Mesenchymal stem cell (in vitro differentiated cells and primary cell): ENCODE measurements around the gene ZNF341.

Source experiments
- DNase-seq: peaks from one replicate; pipeline ENCODE4 v3.0.0-alpha.2; 2013
- H2AFZ ChIP-seq: one replicate; pipeline ENCODE4 v1.6.1; 2013; ENCODE audit warnings: low read depth, mild to moderate bottlenecking, control low read depth, inconsistent platforms, low read length, moderate library complexity
- H2AK5ac ChIP-seq: 2 replicates; pipeline ENCODE4 v1.6.1; 2013; ENCODE audit warnings: low read length, moderate library complexity, mild to moderate bottlenecking, inconsistent platforms; ENCODE audit not compliant: severe bottlenecking
- H2BK120ac ChIP-seq: one replicate; pipeline ENCODE4 v1.6.1; 2013; ENCODE audit warnings: low read depth, mild to moderate bottlenecking, inconsistent platforms, low read length, moderate library complexity
- H2BK12ac ChIP-seq, 2 experiments: one replicate each; pipeline ENCODE4 v1.6.1; 2013; ENCODE audit warnings: inconsistent platforms in 2 of 2, low read length in 2 of 2, mild to moderate bottlenecking in 2 of 2, moderate library complexity in 2 of 2, control low read depth in 1 of 2
- H2BK15ac ChIP-seq: one replicate; pipeline ENCODE4 v1.6.1; 2013; ENCODE audit warnings: mild to moderate bottlenecking, low read depth, inconsistent platforms; ENCODE audit not compliant: poor library complexity, severe bottlenecking
- H2BK5ac ChIP-seq: 2 replicates; pipeline ENCODE4 v1.6.1; 2013; ENCODE audit warnings: low read depth, mild to moderate bottlenecking, low read length, control low read depth, inconsistent platforms; ENCODE audit not compliant: poor library complexity, severe bottlenecking
- H3K14ac ChIP-seq, 2 experiments: one replicate each; pipeline ENCODE4 v1.6.1; 2013; ENCODE audit warnings: inconsistent platforms in 2 of 2, low read length in 2 of 2, control low read depth in 1 of 2, mild to moderate bottlenecking in 1 of 2, moderate library complexity in 1 of 2
- H3K18ac ChIP-seq, 2 experiments: one replicate each; pipeline ENCODE4 v1.6.1; 2013; ENCODE audit warnings: inconsistent platforms in 2 of 2, low read length in 2 of 2, control low read depth in 1 of 2, low read depth in 1 of 2, mild to moderate bottlenecking in 1 of 2
- H3K23ac ChIP-seq, 2 experiments: one replicate each; pipeline ENCODE4 v1.6.1; 2013; ENCODE audit warnings: inconsistent platforms in 2 of 2, low read length in 2 of 2, mild to moderate bottlenecking in 2 of 2, moderate library complexity in 2 of 2, control low read depth in 1 of 2
- H3K27ac ChIP-seq: 2 replicates; pipeline ENCODE4 v1.5.1; 2013; ENCODE audit warnings: mild to moderate bottlenecking, moderate library complexity, low read length, control low read depth, inconsistent platforms; ENCODE audit not compliant: poor library complexity, severe bottlenecking
- H3K27me3 ChIP-seq, 2 experiments: 2 replicates each; pipeline versions ENCODE4 v1.6.1 to v1.7.0; 2013; ENCODE audit warnings: low read length in 2 of 2, mild to moderate bottlenecking in 2 of 2, moderate library complexity in 2 of 2, control low read depth in 1 of 2, inconsistent platforms in 1 of 2; ENCODE audit not compliant: control insufficient read depth in 1 of 2, insufficient read depth in 1 of 2
- H3K36me3 ChIP-seq, 2 experiments: 2 replicates each; pipeline versions ENCODE4 v1.6.1 to v1.7.0; 2013; ENCODE audit warnings: low read length in 2 of 2, control low read depth in 1 of 2, inconsistent platforms in 1 of 2, low read depth in 1 of 2, mild to moderate bottlenecking in 1 of 2; ENCODE audit not compliant: insufficient read depth in 2 of 2, control insufficient read depth in 1 of 2
- H3K4ac ChIP-seq, 2 experiments: one replicate each; pipeline ENCODE4 v1.6.1; 2013; ENCODE audit warnings: inconsistent platforms in 2 of 2, low read length in 2 of 2, mild to moderate bottlenecking in 2 of 2, moderate library complexity in 2 of 2, control low read depth in 1 of 2, low read depth in 1 of 2
- H3K4me1 ChIP-seq: 2 replicates; pipeline ENCODE4 v1.6.1; 2013; ENCODE audit warnings: low read depth, low read length, control low read depth; ENCODE audit not compliant: control insufficient read depth, insufficient read depth
- H3K4me2 ChIP-seq: 2 replicates; pipeline ENCODE4 v1.6.1; 2013; ENCODE audit warnings: low read length, mild to moderate bottlenecking, inconsistent platforms; ENCODE audit not compliant: poor library complexity, severe bottlenecking
- H3K4me3 ChIP-seq, 2 experiments: 2 replicates each; pipeline versions ENCODE4 v1.5.1 to v1.7.0; 2013; ENCODE audit warnings: low read length in 2 of 2, mild to moderate bottlenecking in 2 of 2, control low read depth in 1 of 2, low read depth in 1 of 2; ENCODE audit not compliant: insufficient read depth in 1 of 2
- H3K79me1 ChIP-seq: replicated peaks from 2 replicates; pipeline ENCODE4 v1.6.1; 2013; ENCODE audit warnings: mild to moderate bottlenecking, control low read depth, low read length, inconsistent platforms; ENCODE audit not compliant: poor library complexity, severe bottlenecking
- H3K9ac ChIP-seq: 2 replicates; pipeline ENCODE4 v1.7.0; 2013; ENCODE audit warnings: mild to moderate bottlenecking, low read length, moderate library complexity
- H3K9me3 ChIP-seq: 2 replicates; pipeline ENCODE4 v1.7.0; 2013; ENCODE audit warnings: mild to moderate bottlenecking, low read length; ENCODE audit not compliant: control insufficient read depth
- H4K8ac ChIP-seq: one replicate; pipeline ENCODE4 v1.6.1; 2013; ENCODE audit warnings: inconsistent platforms, mild to moderate bottlenecking, low read length, moderate library complexity
- H4K91ac ChIP-seq: one replicate; pipeline ENCODE4 v1.6.1; 2013; ENCODE audit warnings: mild to moderate bottlenecking, low read length, inconsistent platforms
- WGBS: methylation state at CpG from one replicate; pipeline ENCODE4 v1.1.7; 2013; ENCODE audit warnings: mixed read lengths; 5-methylcytosine and 5-hydroxymethylcytosine counted together

Gene ZNF341

DNA sequence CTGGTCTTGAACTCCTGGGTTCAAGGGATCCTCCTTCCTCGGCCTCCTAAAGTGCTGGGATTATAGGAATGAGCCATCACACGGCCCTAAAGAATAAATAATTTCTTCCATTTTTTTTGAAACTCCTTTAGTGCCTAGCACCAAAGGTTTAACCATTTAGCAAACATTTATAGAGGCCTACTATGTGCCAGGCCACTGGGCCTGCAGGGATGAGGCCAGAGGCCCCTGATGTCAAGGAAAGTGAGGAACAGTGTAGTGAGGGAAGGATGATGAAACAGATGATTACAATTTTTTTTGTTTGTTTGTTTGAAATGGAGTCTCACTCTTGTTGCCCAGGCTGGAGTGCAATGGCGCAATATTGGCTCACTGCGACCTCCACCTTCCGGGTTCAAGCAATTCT is 33.8 kb downstream of the ZNF341 start:
- H3K36me3 ChIP-seq = peaks cover 23 to 26% of the 10 kb centered on the region in 2 experiments
- H2BK120ac ChIP-seq = no peak overlapping the region
- no peak overlapping the region for H3K18ac ChIP-seq
- DNase-seq = no peak
- H3K4me3 ChIP-seq = no peak overlapping the region
- H4K8ac ChIP-seq = no peak overlapping the region
- no peak overlapping the region for H2BK15ac ChIP-seq
- H3K4me1 ChIP-seq = no peaks in the 10 kb centered on the region
- no peak overlapping the region for H3K23ac ChIP-seq
- no peak overlapping the region for H4K91ac ChIP-seq
- H3K4ac ChIP-seq = no peak overlapping the region
- H2AK5ac ChIP-seq = no peak overlapping the region
- no peak overlapping the region for H3K9ac ChIP-seq
- H3K14ac ChIP-seq = no peak overlapping the region
- no peak overlapping the region for H2AFZ ChIP-seq
- no peaks in the 10 kb centered on the region for H3K79me1 ChIP-seq
- no peak overlapping the region for H2BK12ac ChIP-seq
- no peak overlapping the region for H2BK5ac ChIP-seq
- no peak overlapping the region for H3K27ac ChIP-seq
- H3K4me2 ChIP-seq = no peak overlapping the region
- no peaks in the 10 kb centered on the region for H3K27me3 ChIP-seq
- H3K9me3 ChIP-seq = no peaks in the 10 kb centered on the region
- 99% methylated on average over 5 of the region's 5 CpGs for WGBS

DNA sequence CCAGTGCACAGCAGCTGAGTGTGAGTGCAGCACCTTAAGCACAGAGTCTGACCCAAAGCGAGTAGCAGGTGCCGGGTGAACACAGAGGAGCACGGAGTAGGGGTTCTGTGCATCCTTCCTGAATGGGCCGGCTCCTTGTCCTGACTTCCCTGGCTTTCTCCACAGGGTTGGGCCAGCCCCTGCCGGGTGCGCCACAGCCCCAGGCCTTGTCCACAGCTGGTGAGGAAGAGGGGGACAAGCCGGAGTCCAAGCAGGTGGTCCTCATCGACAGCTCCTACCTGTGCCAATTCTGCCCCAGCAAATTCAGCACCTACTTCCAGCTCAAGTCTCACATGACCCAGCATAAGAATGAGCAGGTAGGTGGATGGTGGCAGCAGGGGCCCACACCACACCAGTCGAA is 34.9 kb downstream of the ZNF341 start:
- Histone ChIP-seq H3K9ac (no peak overlapping the region), H3K27me3 (no peaks in the 10 kb centered on the region), H2AK5ac (no peak overlapping the region), H2AFZ (no peak overlapping the region), H3K14ac (no peak overlapping the region), H3K4me2 (no peak overlapping the region), H3K27ac (no peak overlapping the region), H3K79me1 (no peaks in the 10 kb centered on the region), H2BK12ac (no peak overlapping the region), H3K23ac (no peak overlapping the region), H3K36me3 (peaks cover 20 to 22% of the 10 kb centered on the region in 2 experiments), H2BK15ac (no peak overlapping the region), H3K9me3 (no peaks in the 10 kb centered on the region), H3K4me1 (no peaks in the 10 kb centered on the region), H3K4ac (no peak overlapping the region), H4K8ac (no peak overlapping the region), H2BK5ac (no peak overlapping the region), H2BK120ac (no peak overlapping the region), H4K91ac (no peak overlapping the region), H3K4me3 (peak overlapping the region in 1 of 2 experiments; percentile 1), H3K18ac (no peak overlapping the region)
- WGBS = 95% methylated on average over 8 of the region's 9 CpGs
- no peak for DNase-seq

DNA sequence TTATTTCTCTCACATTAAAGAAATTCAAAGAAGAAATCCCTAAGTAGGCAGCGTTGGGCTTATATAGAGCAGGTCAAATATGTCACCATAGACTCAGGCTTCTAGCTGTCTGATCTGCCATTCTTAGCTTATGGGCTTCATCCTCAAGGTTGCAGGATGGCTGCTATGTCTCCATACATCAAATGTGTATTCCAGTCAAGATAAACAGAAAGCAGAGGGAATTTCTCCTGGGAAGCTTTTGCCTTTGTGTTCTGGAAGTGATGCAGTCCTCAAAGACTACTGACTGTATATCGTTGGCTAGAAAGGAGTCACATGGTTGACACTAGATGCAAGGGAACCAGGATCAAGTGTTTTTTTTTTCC is 36.0 kb downstream of the ZNF341 start:
- Histone ChIP-seq H3K4me3 (no peak overlapping the region), H3K4me1 (no peaks in the 10 kb centered on the region), H2AK5ac (no peak overlapping the region), H3K23ac (no peak overlapping the region), H3K4ac (no peak overlapping the region), H3K9me3 (no peaks in the 10 kb centered on the region), H3K9ac (no peak overlapping the region), H2BK15ac (no peak overlapping the region), H4K8ac (no peak overlapping the region), H3K27ac (no peak overlapping the region), H3K36me3 (peaks cover 17 to 26% of the 10 kb centered on the region in 2 experiments), H2BK120ac (no peak overlapping the region), H3K27me3 (no peaks in the 10 kb centered on the region), H4K91ac (no peak overlapping the region), H2BK5ac (no peak overlapping the region), H3K14ac (no peak overlapping the region), H3K79me1 (no peaks in the 10 kb centered on the region), H3K18ac (no peak overlapping the region), H3K4me2 (no peak overlapping the region), H2AFZ (no peak overlapping the region), H2BK12ac (no peak overlapping the region)
- DNase-seq = no peak
- WGBS = 100% methylated on average over 2 of the region's 2 CpGs

DNA sequence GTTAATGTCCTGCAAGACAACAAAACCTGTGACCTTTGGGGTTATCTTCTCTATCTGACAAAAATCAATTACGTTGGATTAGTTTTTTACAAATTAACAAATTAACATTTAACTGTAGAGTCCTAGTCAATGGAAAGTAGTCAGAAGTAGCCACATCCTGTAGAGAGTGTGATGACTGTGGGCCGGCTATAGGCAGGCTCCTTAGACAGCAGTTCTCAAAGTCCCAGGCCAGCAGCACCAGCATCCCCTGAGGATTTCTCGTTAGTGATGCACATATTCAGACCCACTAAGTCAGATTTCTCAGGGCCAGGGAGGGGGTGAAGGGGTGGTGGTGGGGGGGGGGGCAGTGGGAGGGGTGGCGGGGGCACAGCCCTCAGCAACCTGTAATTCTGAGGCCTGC is 37.2 kb downstream of the ZNF341 start:
- Histone ChIP-seq H3K79me1 (no peaks in the 10 kb centered on the region), H3K36me3 (peaks cover 17 to 35% of the 10 kb centered on the region in 2 experiments), H3K9me3 (no peaks in the 10 kb centered on the region), H2BK120ac (no peak overlapping the region), H3K18ac (no peak overlapping the region), H3K9ac (no peak overlapping the region), H2BK12ac (no peak overlapping the region), H3K4me3 (no peak overlapping the region), H4K8ac (no peak overlapping the region), H3K14ac (no peak overlapping the region), H3K23ac (no peak overlapping the region), H2BK5ac (no peak overlapping the region), H3K4me2 (no peak overlapping the region), H2BK15ac (no peak overlapping the region), H3K27ac (no peak overlapping the region), H3K4ac (no peak overlapping the region), H3K27me3 (no peaks in the 10 kb centered on the region), H2AK5ac (no peak overlapping the region), H3K4me1 (no peaks in the 10 kb centered on the region), H4K91ac (no peak overlapping the region), H2AFZ (no peak overlapping the region)
- no peak for DNase-seq
- 83% methylated on average over 2 of the region's 4 CpGs for WGBS
